HG03095 (cell line): ENCODE data around the gene SCIMP.
"Not testable (repeated sequence)": the region's sequence is repeated elsewhere in the genome, so short reads cannot be mapped to it uniquely, and the experiment has no call there.

Source experiments
- ATAC-seq: cut with Tn5 transposase; IDR thresholded peaks from one replicate; pipeline ENCODE4 v1.9.1; 2021; ENCODE audit warnings: moderate library complexity; ENCODE audit not compliant: unreplicated experiment

Gene SCIMP

GRCh38 chr17:5191541-5192417 lies 42.9 kb downstream of the SCIMP start, which contains the start of gene ZNF594:
TSS of gene ZNF594 (minus strand) at chr17:5191868. CDS start at chr17:5184256, 7,612 bp downstream.
- ATAC-seq: peak; percentile 93

GRCh38 chr17:5184288-5184687 lies 50.4 kb downstream of the SCIMP start:
- ATAC-seq: no peak

DNA sequence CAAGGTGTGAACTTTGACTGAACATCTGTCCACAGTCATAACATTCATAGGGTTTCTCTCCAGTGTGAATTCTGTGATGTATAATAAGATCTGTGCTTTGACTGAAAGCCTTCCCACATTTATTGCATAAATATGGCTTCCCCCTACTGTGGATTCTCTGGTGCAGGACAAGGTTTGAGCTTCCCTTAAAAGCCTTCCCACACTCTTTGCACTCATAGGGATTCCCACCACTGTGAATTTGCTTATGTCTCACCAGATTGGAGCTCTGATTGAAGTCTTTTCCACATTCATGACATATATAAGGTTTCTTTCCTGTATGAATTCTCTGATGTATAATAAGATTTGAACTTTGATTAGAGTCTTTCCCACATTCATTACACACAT lies 51.3 kb downstream of the SCIMP start:
- ATAC-seq: no peak

GRCh38 chr17:5182597-5183409 lies 51.9 kb downstream of the SCIMP start:
- ATAC-seq: no peak

GRCh38 chr17:5181509-5182305 lies 53.0 kb downstream of the SCIMP start:
- no peak for ATAC-seq

DNA sequence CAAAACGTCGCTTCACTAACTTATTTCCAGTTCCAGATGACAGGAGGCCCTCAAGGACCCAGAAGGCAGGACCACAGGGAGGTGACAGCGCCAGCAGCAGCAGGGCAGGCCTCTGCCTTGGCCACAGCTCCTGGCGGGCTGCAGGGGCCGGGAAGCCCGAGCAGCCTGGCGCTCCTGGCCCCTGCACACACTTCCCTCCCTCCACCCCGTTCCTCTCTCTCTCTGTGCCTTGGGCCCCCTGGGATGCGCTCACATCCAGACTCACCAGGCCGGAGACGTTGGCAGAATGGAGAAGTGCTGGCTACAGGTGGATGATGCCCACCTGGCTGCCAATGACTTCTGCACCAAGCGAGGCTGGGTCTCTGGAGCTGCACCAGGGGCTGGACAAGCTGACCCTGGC lies 55.7 kb downstream of the SCIMP start:
- no peak for ATAC-seq

DNA sequence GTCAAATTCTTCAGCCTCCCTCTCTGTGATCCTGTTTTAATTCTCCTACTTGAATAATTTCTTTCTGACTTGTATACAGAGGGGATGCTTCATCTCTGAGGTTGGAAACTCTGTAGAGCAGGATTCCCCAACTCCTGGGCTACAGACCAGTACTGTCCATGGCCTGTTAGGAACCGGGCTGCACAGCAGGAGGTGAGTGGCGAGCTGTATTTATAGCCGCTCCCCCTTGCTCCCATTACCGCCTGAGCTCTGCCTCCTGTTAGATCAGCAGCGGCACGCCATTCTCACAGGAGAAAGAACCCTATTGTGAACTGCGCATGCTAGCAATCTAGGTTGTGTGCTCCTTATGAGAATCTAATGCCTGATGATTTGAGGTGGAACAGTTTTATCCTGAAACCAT lies 59.6 kb downstream of the SCIMP start:
- ATAC-seq: not testable (repeated sequence)

GRCh38 chr17:5165791-5166564 lies 68.7 kb downstream of the SCIMP start:
- not testable (repeated sequence) for ATAC-seq

DNA sequence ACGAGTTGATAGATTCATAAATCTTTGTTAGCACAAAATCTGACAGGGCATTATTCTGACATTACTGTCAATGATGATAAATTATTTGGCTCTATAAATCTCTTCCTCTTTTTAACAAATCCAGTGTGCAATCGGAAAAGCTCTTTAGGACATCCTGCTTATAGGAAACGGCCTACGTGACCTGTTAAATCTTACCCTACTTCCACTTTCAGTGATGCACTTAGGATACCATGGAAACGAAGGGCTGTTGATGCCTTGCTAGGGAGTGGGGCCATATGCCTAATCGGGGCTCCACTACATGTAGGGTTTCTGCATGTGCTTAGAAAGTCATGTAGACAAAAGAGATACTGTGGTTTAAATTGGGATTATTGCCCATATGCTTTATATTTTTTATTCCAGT lies 70.2 kb downstream of the SCIMP start:
- no peak for ATAC-seq

- ATAC-seq: not testable (repeated sequence)
Measured at GRCh38 chr17:5161793-5162192, 72.9 kb downstream of the SCIMP start.

- not testable (repeated sequence) for ATAC-seq
Measured at GRCh38 chr17:5160702-5161101, 74.0 kb downstream of the SCIMP start.
